Measurements from ENCODE around the gene AGPS.

- no peak for TF ChIP-seq CTCF (conservative IDR thresholded peaks at IDR 0.05; ENCODE audit: low read depth, low read length)
- TF ChIP-seq EZH2 (IDR thresholded peaks at IDR 0.05; ENCODE audit: borderline replicate concordance, low read depth, low read length, poor library complexity, severe bottlenecking) = no peak
These were observed 193.6 kb downstream of the AGPS start for GRCh38 chr2:177586154-177586553.
